AG10803 (cell line): ENCODE data around the gene GNB5.
A peak's percentile ranks its signal among the peaks of the same experiment; 100 is the strongest.

Experiments used
- DNase-seq: peaks from one replicate; pipeline ENCODE4 v3.0.0; 2010; ENCODE audit warnings: low read depth
- H3K4me3 ChIP-seq: 2 replicates; pipeline ENCODE4 v1.5.1; 2011; ENCODE audit warnings: mild to moderate bottlenecking, low read length, control low read depth
- TF ChIP-seq, protein P1 (sequence below): conservative IDR thresholded peaks from 2 replicates; pipeline ENCODE4 v1.5.1; 2011; ENCODE audit warnings: mild to moderate bottlenecking, low read length, control low read depth, inconsistent platforms

GNB5 gene

DNA sequence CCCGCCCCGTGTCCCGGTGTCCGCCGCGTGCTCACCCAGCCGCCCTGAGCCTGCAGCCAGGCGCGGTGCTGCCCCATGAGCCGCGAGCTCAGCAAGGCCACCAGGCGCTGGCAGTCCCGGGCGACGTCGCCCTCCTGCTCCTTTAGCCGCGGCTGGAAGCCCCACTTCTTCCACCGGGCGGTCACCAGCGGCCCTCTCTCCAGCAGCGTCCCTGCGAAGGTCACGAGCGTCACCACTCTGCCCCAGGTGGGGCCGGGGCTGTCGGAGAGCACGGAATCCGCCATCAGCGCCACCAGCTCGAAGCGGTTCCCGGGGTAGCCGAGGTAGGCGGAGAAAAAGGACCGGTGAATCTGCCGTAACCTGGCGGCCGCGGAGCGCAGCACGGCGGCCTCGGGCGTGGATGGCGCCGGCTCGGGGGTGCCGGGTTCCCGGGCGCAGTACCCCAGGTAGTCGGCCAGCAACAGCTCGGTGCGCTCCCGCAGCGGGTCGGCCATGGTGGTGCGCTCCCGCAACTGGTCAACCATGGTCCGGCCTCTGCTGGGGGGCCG, 78.9 kb downstream of the GNB5 start:
- TF ChIP-seq, protein P1, sequence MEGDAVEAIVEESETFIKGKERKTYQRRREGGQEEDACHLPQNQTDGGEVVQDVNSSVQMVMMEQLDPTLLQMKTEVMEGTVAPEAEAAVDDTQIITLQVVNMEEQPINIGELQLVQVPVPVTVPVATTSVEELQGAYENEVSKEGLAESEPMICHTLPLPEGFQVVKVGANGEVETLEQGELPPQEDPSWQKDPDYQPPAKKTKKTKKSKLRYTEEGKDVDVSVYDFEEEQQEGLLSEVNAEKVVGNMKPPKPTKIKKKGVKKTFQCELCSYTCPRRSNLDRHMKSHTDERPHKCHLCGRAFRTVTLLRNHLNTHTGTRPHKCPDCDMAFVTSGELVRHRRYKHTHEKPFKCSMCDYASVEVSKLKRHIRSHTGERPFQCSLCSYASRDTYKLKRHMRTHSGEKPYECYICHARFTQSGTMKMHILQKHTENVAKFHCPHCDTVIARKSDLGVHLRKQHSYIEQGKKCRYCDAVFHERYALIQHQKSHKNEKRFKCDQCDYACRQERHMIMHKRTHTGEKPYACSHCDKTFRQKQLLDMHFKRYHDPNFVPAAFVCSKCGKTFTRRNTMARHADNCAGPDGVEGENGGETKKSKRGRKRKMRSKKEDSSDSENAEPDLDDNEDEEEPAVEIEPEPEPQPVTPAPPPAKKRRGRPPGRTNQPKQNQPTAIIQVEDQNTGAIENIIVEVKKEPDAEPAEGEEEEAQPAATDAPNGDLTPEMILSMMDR: no peak
- DNase-seq: no peak
- H3K4me3 ChIP-seq: peak overlapping the region; percentile 41

DNA sequence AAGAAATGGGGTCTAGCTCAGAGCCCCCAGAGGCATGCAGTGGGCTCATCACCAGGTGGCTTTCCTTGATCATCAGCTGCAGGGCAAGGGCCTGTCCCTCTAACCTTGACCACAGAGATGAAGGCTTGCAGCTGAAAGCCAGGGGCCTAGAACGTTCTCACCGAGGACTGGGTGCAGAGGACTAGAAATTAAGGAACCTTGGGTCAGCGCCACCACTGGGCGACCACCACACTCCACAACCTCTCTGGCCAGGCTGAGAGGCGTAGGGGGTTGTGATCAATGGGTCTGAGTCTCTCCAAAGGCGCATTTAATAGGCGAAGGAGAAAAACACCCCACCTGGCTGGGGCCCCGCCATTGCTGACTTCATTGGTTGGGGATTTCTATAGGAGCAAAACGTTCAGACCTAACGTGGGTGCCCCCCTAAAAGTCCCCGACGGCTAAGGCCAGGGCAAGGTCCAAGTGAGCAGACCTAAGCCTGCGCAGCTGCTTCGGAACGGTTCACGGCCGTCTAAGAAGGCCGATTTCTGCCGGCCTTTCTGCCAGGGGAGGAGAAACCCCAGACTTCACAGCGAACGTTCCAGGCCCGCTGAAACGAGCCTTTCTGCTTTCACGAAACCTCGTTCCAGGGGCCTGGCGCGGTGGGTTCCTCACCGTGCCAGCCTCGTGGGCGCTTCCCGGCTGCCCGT, 79.5 kb downstream of the GNB5 start:
- TF ChIP-seq, protein P1: no peak
- no peak for DNase-seq
- H3K4me3 ChIP-seq: no peak overlapping the region

DNA sequence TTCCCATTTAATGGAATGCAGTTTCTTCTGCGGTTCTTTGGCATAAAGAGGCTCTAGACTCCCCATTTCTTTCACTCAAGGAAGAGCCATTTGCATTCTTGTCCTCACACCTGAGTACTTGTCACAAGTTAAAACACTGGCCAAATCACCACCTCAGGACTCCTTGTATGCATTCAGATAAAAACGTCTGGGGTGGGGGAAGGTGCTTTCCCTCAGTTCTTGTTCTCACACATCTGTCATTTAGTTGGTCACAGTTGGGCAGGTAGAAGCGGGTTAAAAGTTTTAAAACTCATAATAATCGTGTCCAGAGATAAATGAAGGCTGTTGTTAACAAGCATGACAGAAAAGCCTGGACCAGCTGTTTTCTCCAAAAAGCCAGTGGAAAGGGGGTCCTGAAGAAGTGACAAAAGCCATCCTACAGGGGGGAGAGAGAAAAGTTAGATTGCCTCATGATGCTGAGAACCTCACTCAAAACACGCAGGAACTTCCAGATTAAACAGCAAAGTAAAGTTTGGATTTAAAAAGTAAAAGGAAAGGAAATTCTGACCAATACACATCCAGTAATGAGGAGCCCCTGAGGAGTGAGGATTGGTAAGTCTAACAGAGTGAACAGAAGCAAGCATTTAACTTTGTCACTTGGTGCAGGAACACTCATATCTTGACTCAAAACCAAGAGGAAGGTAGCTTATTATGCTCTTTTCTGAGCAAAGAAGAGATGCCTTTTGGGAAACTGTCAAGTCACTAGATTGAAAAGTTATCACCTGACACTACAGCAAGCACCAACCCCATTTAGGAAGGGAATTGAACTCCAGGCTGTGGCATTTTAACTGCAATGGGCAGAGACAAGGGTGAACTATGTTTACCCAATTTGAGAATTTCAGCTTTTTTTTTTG, 81.4 kb downstream of the GNB5 start:
- H3K4me3 ChIP-seq: no peak overlapping the region
- TF ChIP-seq, protein P1: no peak
- DNase-seq: no peak

DNA sequence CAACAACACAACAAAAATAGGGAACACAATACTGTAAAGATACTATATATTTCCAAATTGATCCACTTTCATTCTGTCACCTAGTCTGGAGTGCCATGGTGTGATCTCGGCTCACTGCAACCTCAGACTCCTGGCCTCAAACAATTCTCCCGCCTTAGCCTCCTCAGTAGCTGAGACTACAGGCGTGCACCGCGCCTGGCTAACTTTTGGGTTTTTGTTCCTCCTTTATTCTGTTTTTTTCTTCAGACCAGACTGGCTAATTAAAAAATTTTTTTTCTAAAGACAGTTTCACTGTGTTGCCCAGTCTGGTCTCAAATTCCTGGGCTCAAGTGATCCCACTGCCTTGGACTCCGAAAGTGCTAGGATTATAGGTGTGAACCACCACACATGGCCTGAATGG, 84.0 kb downstream of the GNB5 start:
- TF ChIP-seq, protein P1: no peak
- no peak for DNase-seq
- H3K4me3 ChIP-seq: no peak overlapping the region

DNA sequence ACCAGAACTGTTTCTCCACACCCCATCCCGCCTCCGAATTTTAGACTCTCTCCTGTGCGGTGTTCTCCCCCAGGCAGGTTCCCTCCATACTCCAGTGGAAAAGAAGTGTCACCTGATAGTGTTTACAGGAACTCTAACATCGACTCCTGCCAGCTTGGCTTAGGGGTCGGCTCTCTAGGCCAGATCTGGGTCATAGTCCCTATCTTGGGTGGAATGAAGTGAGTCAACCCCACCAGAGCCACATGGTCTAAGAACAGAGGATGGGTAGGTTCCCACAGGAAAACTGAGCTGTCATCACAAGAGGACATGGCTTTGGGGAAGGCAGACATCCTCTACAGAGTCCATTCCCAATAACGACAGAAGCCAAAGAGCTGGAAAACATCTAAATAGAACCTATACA, 84.6 kb downstream of the GNB5 start:
- no peak overlapping the region for H3K4me3 ChIP-seq
- TF ChIP-seq, protein P1: no peak
- no peak for DNase-seq

DNA sequence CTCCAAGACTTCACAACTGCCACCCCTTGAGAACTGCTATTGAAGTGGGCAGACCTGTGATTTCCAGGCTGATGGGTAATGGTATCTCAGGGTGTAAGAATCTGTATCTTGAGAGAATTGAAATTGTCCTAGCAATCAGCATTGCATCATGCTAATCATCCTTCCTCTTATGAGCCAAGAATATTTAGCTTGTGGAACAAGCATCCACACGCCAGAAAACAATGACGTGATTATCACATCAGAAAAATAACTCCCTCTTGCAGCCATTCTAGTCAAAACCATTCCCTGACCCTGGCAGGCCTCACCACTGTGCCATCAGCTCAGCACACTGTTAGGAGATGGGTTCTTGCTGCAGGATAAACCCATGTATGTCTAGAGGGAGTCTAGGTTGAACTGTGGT, 85.3 kb downstream of the GNB5 start:
- TF ChIP-seq, protein P1: no peak
- DNase-seq: no peak

More for the DNA sequence above, 85.3 kb downstream of the GNB5 start:
- H3K4me3 ChIP-seq: no peak overlapping the region
